Measurements from ENCODE around the gene UBIAD1. TPM values are rescaled to one million over a fixed set of nuclear protein-coding genes. Genes with fewer than 3 reads are reported as not detected.

The UBIAD1 gene
- total RNA-seq, 1 experiment from 2014 or later: 15.3 TPM

Other genes with a start within 250 kb of the UBIAD1 start
- not detected in 2 replicates for gene MASP2, start 226.0 kb upstream of the UBIAD1 start, total RNA-seq (2014; rRNA removed; shearing (Covaris generic))
- 26.6 and 40.4 TPM in 2 replicates for gene SRM, start 213.2 kb upstream of the UBIAD1 start, total RNA-seq (2014; rRNA removed; shearing (Covaris generic))
- 69.1 and 71.2 TPM in 2 replicates for gene EXOSC10, start 173.3 kb upstream of the UBIAD1 start, total RNA-seq (2014; rRNA removed; shearing (Covaris generic))
- gene ANGPTL7, start 83.8 kb upstream of the UBIAD1 start, total RNA-seq (2014; rRNA removed; shearing (Covaris generic)): not detected in 2 replicates
- gene MTOR, start 10.6 kb upstream of the UBIAD1 start, total RNA-seq (2014; rRNA removed; shearing (Covaris generic)): 34.8 and 42.5 TPM in 2 replicates
- 0.11 and 0.48 TPM in 2 replicates for gene DISP3, start 206.0 kb downstream of the UBIAD1 start, total RNA-seq (2014; rRNA removed; shearing (Covaris generic))